K562 treated with DMSO at 1 percent for 48 hours (cell line): Measurements from ENCODE around the gene ELOVL2. TPM values are rescaled to one million over a fixed set of nuclear protein-coding genes. Genes with fewer than 3 reads are reported as not detected.

ENCODE experiments used
- total RNA-seq: library from RNA; unstranded; fragments of 300-600 nt; gene quantifications from 2 replicates; pipeline ENCODE4 v1.2.3, GENCODE V29; 2022; ENCODE audit warnings: low replicate concordance; ENCODE audit errors: extremely low read depth

The ELOVL2 gene
- total RNA-seq = not detected in 2 replicates

DNA sequence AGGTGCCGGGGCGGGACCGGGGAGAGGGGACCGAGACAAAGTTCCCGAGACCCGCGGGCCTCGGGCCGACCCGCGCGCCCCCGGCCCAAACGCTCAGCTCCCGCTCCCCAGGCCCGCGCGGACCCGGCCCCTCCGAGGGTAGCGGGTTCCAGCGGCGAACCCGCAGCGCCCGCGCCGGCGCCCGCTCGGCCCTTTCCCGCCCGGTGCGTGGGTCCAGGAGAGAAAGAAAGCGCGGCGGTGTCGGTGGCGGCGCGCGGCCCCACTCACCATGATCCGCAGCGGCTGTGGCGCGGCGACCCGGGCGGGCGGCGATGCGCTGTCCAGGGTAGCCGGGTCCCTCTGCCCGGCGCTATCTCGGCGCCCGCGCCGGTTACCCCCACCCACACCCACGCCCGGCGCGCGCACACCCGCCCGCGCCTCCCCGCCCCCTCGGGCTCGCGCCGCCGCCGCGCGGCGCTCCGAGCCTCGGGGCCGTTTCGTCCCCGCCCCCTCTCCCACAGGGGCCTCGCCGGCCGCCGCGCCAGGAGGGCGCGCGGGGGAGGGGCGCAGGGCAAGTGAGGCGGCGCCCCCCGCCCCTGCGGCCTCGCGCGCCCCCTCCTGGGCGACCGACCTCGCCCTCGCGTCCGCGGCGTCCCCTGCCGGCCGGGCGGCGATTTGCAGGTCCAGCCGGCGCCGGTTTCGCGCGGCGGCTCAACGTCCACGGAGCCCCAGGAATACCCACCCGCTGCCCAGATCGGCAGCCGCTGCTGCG is at the start of gene ELOVL2:
TSS of gene ELOVL2 (minus strand) at position 345 of the 751 bp plus-strand sequence. CDS start at position 270, 75 bp downstream.

Other genes with a start within 250 kb of the ELOVL2 start
- not detected in 2 replicates for gene MAK, start 205.8 kb downstream of the ELOVL2 start, total RNA-seq
- not detected in 2 replicates for gene GCM2, start 162.3 kb downstream of the ELOVL2 start, total RNA-seq
- gene SYCP2L, start 157.3 kb downstream of the ELOVL2 start, total RNA-seq = not detected in 2 replicates
- not detected in 2 replicates for gene SMIM13, start 49.5 kb upstream of the ELOVL2 start, total RNA-seq
- gene ERVFRD-1, start 67.4 kb upstream of the ELOVL2 start, total RNA-seq = not detected in 2 replicates
- gene NEDD9, start 188.4 kb upstream of the ELOVL2 start, total RNA-seq = not detected in 2 replicates